Measurements from ENCODE around the gene LMF1. TPM values are rescaled to one million over a fixed set of nuclear protein-coding genes. Genes with fewer than 3 reads are reported as not detected.
"Not testable (repeated sequence)": the region's sequence is repeated elsewhere in the genome, so short reads cannot be mapped to it uniquely, and the experiment has no call there.

LMF1 gene
- total RNA-seq, 1 donor from 2014 or later, result 26.0 TPM

DNA sequence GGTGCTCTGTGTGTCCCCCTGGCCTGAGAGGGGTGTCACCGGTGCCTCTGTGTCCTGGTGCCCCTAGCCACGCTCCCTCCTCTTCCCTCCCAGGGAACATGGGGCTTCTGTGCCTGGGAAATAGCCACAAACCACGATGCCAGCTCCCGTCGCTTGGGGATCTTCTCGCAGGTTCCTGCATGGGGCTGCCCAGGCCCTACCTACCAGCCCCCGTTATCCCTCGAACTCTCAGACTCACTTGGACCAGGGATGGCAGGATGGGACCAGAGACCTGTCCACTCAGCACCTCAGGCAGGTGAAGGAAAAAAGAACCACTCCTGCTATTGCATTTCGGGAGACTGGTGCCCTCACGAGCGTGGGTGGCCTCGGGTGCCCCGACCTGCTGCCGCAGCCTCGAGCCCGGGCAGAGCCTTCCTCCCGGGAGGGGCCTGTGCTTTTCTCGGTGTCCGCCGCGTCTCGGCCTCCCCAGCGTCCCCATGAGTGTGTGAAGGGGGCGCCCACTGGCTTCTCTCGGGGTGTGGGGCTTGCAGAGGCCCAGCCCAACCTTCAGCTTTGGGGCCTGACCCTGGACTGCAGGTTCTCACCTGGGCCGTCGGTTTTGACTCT, 129.2 kb downstream of the LMF1 start:
- no peak for DNase-seq (ENCODE audit: extremely low spot score in 2 of 2)
- TF ChIP-seq POLR2AphosphoS5 (IDR thresholded peaks at IDR 0.05; ENCODE audit: insufficient read depth in 1 of 2, low read depth in 1 of 2), result no peak
- TF ChIP-seq POLR2A (IDR thresholded peaks at IDR 0.05), result no peak
- TF ChIP-seq, protein P1, sequence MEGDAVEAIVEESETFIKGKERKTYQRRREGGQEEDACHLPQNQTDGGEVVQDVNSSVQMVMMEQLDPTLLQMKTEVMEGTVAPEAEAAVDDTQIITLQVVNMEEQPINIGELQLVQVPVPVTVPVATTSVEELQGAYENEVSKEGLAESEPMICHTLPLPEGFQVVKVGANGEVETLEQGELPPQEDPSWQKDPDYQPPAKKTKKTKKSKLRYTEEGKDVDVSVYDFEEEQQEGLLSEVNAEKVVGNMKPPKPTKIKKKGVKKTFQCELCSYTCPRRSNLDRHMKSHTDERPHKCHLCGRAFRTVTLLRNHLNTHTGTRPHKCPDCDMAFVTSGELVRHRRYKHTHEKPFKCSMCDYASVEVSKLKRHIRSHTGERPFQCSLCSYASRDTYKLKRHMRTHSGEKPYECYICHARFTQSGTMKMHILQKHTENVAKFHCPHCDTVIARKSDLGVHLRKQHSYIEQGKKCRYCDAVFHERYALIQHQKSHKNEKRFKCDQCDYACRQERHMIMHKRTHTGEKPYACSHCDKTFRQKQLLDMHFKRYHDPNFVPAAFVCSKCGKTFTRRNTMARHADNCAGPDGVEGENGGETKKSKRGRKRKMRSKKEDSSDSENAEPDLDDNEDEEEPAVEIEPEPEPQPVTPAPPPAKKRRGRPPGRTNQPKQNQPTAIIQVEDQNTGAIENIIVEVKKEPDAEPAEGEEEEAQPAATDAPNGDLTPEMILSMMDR (IDR thresholded peaks at IDR 0.05), result no peak
- Histone ChIP-seq H3K4me3 (no peak overlapping the region), H3K36me3 (no peaks in the 10 kb centered on the region), H3K9me3 (peaks cover 5% of the 10 kb centered on the region), H3K27ac (no peak overlapping the region), H3K4me1 (no peaks in the 10 kb centered on the region), H3K27me3 (no peaks in the 10 kb centered on the region)
- intact Hi-C loops (cut with DNase I), result no loop called here

- no peak for TF ChIP-seq POLR2A (IDR thresholded peaks at IDR 0.05)
- no peak for TF ChIP-seq POLR2AphosphoS5 (IDR thresholded peaks at IDR 0.05; ENCODE audit: insufficient read depth in 1 of 2, low read depth in 1 of 2)
- TF ChIP-seq, protein P1 (IDR thresholded peaks at IDR 0.05), result no peak
- H3K4me3 ChIP-seq, result no peak overlapping the region
- no peaks in the 10 kb centered on the region for H3K4me1 ChIP-seq
- no peaks in the 10 kb centered on the region for H3K27me3 ChIP-seq
- peaks cover 13% of the 10 kb centered on the region for H3K9me3 ChIP-seq
- no peak for DNase-seq (ENCODE audit: extremely low spot score in 2 of 2)
- H3K27ac ChIP-seq, result no peak overlapping the region
- H3K36me3 ChIP-seq, result no peaks in the 10 kb centered on the region
- intact Hi-C loops (cut with DNase I), result no loop called here
Observed at GRCh38 chr16:840561-841454, 130.0 kb downstream of the LMF1 start.

DNA sequence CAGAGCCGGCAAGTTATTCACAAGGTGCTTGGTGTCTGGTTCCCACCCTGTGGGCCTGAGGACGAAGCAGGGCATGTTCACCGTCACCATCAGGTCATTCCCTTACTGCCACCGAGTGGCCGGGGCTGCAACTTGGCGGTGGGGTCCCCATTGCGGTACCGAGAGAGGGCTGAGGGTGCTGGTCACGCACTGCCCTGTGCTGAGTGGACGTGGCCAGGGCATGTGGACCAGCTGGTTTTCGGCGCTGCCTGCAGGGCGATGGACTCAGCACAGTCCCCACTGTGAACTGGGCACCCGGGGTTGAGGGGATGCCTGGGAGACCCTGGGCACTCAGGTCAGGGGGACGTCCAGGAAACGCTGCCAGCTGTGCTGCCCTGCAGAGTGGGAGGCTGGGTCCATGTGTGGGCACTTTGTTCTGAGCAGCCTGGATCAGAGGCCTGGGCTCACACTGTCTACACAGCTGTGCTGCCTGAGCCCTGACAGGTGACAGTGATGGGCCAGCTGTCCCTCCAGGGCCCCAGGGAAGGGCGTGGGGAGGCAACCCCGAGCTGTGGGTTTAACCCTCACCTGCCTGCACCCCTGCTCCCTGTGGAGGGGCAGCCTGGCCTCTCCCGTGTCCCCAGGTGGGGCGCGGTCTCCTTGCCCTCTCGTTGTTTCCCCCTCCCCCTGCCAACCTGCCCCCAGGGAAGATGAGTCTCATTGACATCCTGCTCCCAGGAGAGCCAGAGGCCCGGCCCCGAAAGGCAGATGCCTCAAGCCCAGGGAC, 131.0 kb downstream of the LMF1 start:
- DNase-seq (ENCODE audit: extremely low spot score in 2 of 2), result no peak
- no peak overlapping the region for H3K27ac ChIP-seq
- H3K27me3 ChIP-seq, result no peaks in the 10 kb centered on the region
- no peaks in the 10 kb centered on the region for H3K4me1 ChIP-seq
- H3K9me3 ChIP-seq, result peaks cover 13% of the 10 kb centered on the region
- H3K36me3 ChIP-seq, result no peaks in the 10 kb centered on the region
- TF ChIP-seq POLR2AphosphoS5 (IDR thresholded peaks at IDR 0.05; ENCODE audit: insufficient read depth in 1 of 2, low read depth in 1 of 2), result no peak
- no peak overlapping the region for H3K4me3 ChIP-seq
- intact Hi-C loops (cut with DNase I), result no loop called here

GRCh38 chr16:838741-839140, 132.0 kb downstream of the LMF1 start:
- no peaks in the 10 kb centered on the region for H3K4me1 ChIP-seq
- no peak overlapping the region for H3K27ac ChIP-seq
- no peaks in the 10 kb centered on the region for H3K36me3 ChIP-seq
- H3K4me3 ChIP-seq, result no peak overlapping the region
- no peaks in the 10 kb centered on the region for H3K27me3 ChIP-seq
- intact Hi-C loops (cut with DNase I), result no loop called here
- peaks cover 13% of the 10 kb centered on the region for H3K9me3 ChIP-seq
- DNase-seq (ENCODE audit: extremely low spot score in 2 of 2), result no peak
- TF ChIP-seq, protein P1 (IDR thresholded peaks at IDR 0.05), result no peak
- no peak for TF ChIP-seq POLR2AphosphoS5 (IDR thresholded peaks at IDR 0.05; ENCODE audit: insufficient read depth in 1 of 2, low read depth in 1 of 2)
- no peak for TF ChIP-seq POLR2A (IDR thresholded peaks at IDR 0.05)

DNA sequence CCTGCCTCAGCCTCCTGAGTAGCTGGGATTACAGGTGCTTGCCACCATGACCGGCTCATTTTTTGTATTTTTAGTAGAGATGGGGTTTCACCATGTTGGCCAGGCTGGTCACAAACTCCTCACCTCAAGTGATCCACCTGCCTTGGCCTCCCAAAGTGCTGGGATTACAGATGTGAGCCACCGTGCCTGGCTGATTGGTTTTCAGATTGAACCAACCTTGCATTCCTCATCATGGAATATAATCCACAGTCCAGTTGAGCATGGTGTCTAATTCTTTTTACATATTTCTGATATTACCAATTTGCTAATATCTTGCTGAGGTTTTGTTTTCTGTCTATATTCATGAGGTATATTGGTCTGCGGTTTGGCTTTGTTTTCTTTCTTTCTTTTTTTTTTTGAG, 134.0 kb downstream of the LMF1 start:
- DNase-seq (ENCODE audit: extremely low spot score in 2 of 2); H3K4me1 ChIP-seq; H3K36me3 ChIP-seq; H3K27me3 ChIP-seq; intact Hi-C loops (cut with DNase I); H3K27ac ChIP-seq; H3K4me3 ChIP-seq: not testable (repeated sequence)
- H3K9me3 ChIP-seq, result peaks cover 13% of the 10 kb centered on the region

Measured in vagina (tissue), 2 donors.